GM12873 (cell line): ENCODE data around the gene ENTR1.

Experiments used
- CTCF ChIP-seq: IDR thresholded peaks from 2 replicates; pipeline ENCODE4 v1.5.1; 2012; ENCODE audit warnings: low read depth, mild to moderate bottlenecking, moderate library complexity, low read length, control low read depth; ENCODE audit not compliant: insufficient read depth; ENCODE audit errors: missing control alignments

Gene ENTR1

GRCh38 chr9:136437839-136438547, 27.6 kb upstream of the ENTR1 start:
- TF ChIP-seq CTCF = no peak

GRCh38 chr9:136437430-136437829, 27.0 kb upstream of the ENTR1 start:
- no peak for TF ChIP-seq CTCF

GRCh38 chr9:136436055-136436634, 25.7 kb upstream of the ENTR1 start:
- no peak for TF ChIP-seq CTCF

GRCh38 chr9:136434580-136435169, 24.3 kb upstream of the ENTR1 start:
- TF ChIP-seq CTCF = no peak

GRCh38 chr9:136433849-136434579, 23.6 kb upstream of the ENTR1 start:
- TF ChIP-seq CTCF = no peak

GRCh38 chr9:136433043-136433715, 22.8 kb upstream of the ENTR1 start:
- TF ChIP-seq CTCF = no peak
